ENCODE measurements around the gene MSLN.

DNA sequence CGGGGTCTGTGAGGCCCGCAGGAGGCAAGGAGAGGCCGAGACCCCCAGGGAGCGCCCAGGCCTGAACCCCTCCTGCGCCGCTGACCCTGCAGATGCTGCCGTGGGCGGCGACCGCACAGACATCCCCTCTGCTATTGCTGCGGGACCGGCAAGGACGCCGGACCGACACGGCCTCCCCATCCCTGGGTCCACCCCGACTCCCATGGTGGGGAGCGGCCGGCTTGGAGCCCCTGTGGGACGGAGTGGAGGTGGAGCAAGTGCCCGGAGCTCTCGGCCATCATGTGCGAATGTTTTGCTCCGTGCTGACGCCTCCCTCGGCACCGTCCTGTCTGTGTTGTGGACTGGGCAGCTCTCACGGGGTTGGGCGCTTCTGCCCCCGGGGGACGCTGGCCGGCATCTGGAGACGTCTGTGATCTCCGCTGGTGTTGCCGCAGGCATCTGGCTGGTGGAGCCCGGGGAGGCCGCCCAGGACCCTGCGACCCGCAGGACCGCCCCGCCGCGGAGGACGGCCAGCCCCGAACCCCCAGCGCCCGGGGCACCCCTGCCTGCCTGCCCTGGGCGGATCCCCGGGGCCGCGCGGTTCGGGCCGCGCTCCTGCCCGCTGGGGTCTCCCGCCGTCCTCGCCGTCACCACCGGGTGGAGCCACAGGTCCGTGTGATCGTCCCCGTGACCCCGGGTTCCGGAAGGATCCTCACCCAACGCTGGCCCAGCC lies 52.8 kb downstream of the MSLN start:
- no peak for TF ChIP-seq POLR2AphosphoS5 (IDR thresholded peaks at IDR 0.05; ENCODE audit: borderline replicate concordance, low read depth, low read length)
- no peak for TF ChIP-seq EZH2 (IDR thresholded peaks at IDR 0.05)
